ENCODE results near the gene CRLF1. TPM values are rescaled to one million over a fixed set of nuclear protein-coding genes. Genes with fewer than 3 reads are reported as not detected.

Gene CRLF1
- total and polyA plus RNA-seq, 2 of the 8 experiments (the other 6 are each of a cell fraction or from before 2014, with no cell fraction given), result 7.2 to 10.3 TPM

- H2BK120ac ChIP-seq (replicated peaks; ENCODE audit: low read depth, low read length), result no peak overlapping the region
- no peak overlapping the region; the same call in 1 of the 2 replicates for H2AK5ac ChIP-seq (ENCODE audit: low read depth, low read length)
- FAIRE-seq (no peak), DNase-seq (ENCODE audit: low read depth in 1 of 2, low spot score in 2 of 2) (no peak)
- 28% methylated on average over 19 of the region's 23 CpGs; no CpG with 5 or more reads in 1 of the 2 experiments for WGBS, 2 experiments (ENCODE audit: extremely low coverage in 1 of 2, insufficient coverage in 1 of 2, insufficient read length in 1 of 2, insufficient replicate concordance in 2 of 2, low coverage in 1 of 2, low lambda C conversion rate in 2 of 2, missing lambda C conversion rate in 1 of 2)
- H3K27ac ChIP-seq (ENCODE audit: low read depth, low read length), result no peak overlapping the region
- H2AFZ ChIP-seq (ENCODE audit: low read length), result no peak overlapping the region
- H3K27me3 ChIP-seq (replicated peaks in 1 of 4; ENCODE audit: control insufficient read depth in 3 of 4, extremely low read depth in 1 of 4, insufficient read depth in 3 of 4, low read length in 3 of 4), result peaks cover 47 to 66% (median 62%) of the 10 kb centered on the region in 4 experiments
- H3K23ac ChIP-seq (ENCODE audit: insufficient read length), result no peak overlapping the region
- peak overlapping the region; percentile 26 to 75 (median 48); a peak in 5 of 8 replicates for H3K4me3 ChIP-seq (ENCODE audit: extremely low read depth in 1 of 4, insufficient read depth in 2 of 4, low read depth in 3 of 4, low read length in 4 of 4)
- H4K91ac ChIP-seq (replicated peaks; ENCODE audit: insufficient read length, low read length), result peak overlapping the region; percentile 65
- no peak overlapping the region for H2BK5ac ChIP-seq (ENCODE audit: low read depth, low read length)
- H2BK12ac ChIP-seq (ENCODE audit: low read depth, low read length), result peak overlapping the region; percentile 75; the same call in 1 of the 2 replicates
- POLR2A ChIA-PET (ENCODE audit: partially characterized antibody), result interaction anchor here (1.1 to 2.9 kb wide), 4 partner anchors 18 to 24 kb away, joined by 3 to 21 read pairs (median 8); partner anchors contain the start of gene REX1BD
- H2BK15ac ChIP-seq (ENCODE audit: low read length), result no peak overlapping the region; the same call in 1 of the 2 replicates
- no peaks in the 10 kb centered on the region for H3K79me2 ChIP-seq (ENCODE audit: control insufficient read depth in 1 of 2, insufficient read depth in 2 of 2, low read length in 2 of 2)
- no peak overlapping the region for H3K14ac ChIP-seq (ENCODE audit: insufficient read length)
- no peaks in the 10 kb centered on the region for H3K79me1 ChIP-seq (ENCODE audit: low read depth, low read length)
- H4K5ac ChIP-seq (ENCODE audit: insufficient read length, low read depth, low read length), result no peak overlapping the region
- peak overlapping the region; percentile 48; the same call in 1 of the 2 replicates for H2BK20ac ChIP-seq (ENCODE audit: low read length)
- no peaks in the 10 kb centered on the region for H3K9me3 ChIP-seq (ENCODE audit: insufficient read depth in 2 of 2, low read depth in 1 of 2, low read length in 1 of 2)
- peak overlapping the region; percentile 95 to 96 for H3K4me2 ChIP-seq (ENCODE audit: insufficient read depth in 1 of 2, low read depth in 2 of 2, low read length in 2 of 2)
- peaks cover 21% of the 10 kb centered on the region for H3K23me2 ChIP-seq (ENCODE audit: low read depth, low read length)
- H3K36me3 ChIP-seq (ENCODE audit: control insufficient read depth in 2 of 4, insufficient read depth in 4 of 4, low read length in 3 of 4), result peaks cover 0 to 3% (median 0%) of the 10 kb centered on the region in 4 experiments; a peak in 1 of 8 replicates
- H3K18ac ChIP-seq (ENCODE audit: extremely low read depth, low read length), result peak overlapping the region; percentile 60
- peak overlapping the region; percentile 65; the same call in 1 of the 2 replicates for H4K8ac ChIP-seq (ENCODE audit: extremely low read depth, insufficient read depth, low read length)
- H3K56ac ChIP-seq (replicated peaks; ENCODE audit: insufficient read length, low read depth, low read length), result no peak overlapping the region
- H3K4ac ChIP-seq (replicated peaks; ENCODE audit: insufficient read length, low read depth, low read length), result peak overlapping the region; percentile 14
- CTCF ChIA-PET (ENCODE audit: partially characterized antibody), result interaction anchor here (0.8 to 1.6 kb wide), 9 partner anchors 9 to 144 kb away, joined by 3 to 7 read pairs (median 4); no protein-coding TSS in a partner anchor
- H3K4me1 ChIP-seq (replicated peaks in 1 of 4; ENCODE audit: control insufficient read depth in 3 of 4, insufficient read depth in 4 of 4, low read length in 3 of 4), result peaks cover 19 to 38% (median 28%) of the 10 kb centered on the region in 4 experiments
- peaks cover 0 to 12% of the 10 kb centered on the region in 2 experiments for H4K20me1 ChIP-seq (replicated peaks in 1 of 2; ENCODE audit: control insufficient read depth in 1 of 2, insufficient read depth in 2 of 2, low read length in 2 of 2)
- no peak overlapping the region; a peak in 1 of 7 replicates for H3K9ac ChIP-seq (replicated peaks in 1 of 4; ENCODE audit: extremely low read depth in 1 of 4, low read depth in 3 of 4, low read length in 3 of 4)
- TF ChIP-seq SUZ12 (IDR thresholded peaks at IDR 0.05; ENCODE audit: low read length), result peak; percentile 0; the same call in 1 of the 2 replicates
- no peak for TF ChIP-seq NANOG (IDR thresholded peaks at IDR 0.05; ENCODE audit: insufficient read depth, low read depth, low read length, poor library complexity, severe bottlenecking)
Observed at GRCh38 chr19:18613589-18614234, 7.1 kb upstream of the CRLF1 start.

Data from H1 (cell line).